ENCODE data around the gene MISP3.

GRCh38 chr19:14062558-14062855, 10.1 kb upstream of the MISP3 start:
- TF ChIP-seq POLR2AphosphoS5 (IDR thresholded peaks at IDR 0.05; ENCODE audit: low read depth, low read length) (no peak), SIN3A (IDR thresholded peaks at IDR 0.05; ENCODE audit: borderline replicate concordance, insufficient read depth, low read length) (no peak), FOXP2 (optimal IDR thresholded peaks at IDR 0.05; ENCODE audit: borderline replicate concordance, extremely low read depth, extremely low read length, insufficient read depth) (no peak), TAF1 (IDR thresholded peaks at IDR 0.05; ENCODE audit: borderline replicate concordance, insufficient read depth, low read length) (no peak)
